Measurements from ENCODE around the gene TMEM168. TPM values are rescaled to one million over a fixed set of nuclear protein-coding genes. Genes with fewer than 3 reads are reported as not detected.

Gene TMEM168
- polyA plus RNA-seq, 1 donor (not counting 4 experiments of a cell fraction or from before 2014, with no cell fraction given), result 32.8 TPM

- peak overlapping the region; percentile 89 for H3K27ac ChIP-seq (ENCODE audit: control insufficient read depth, insufficient read depth, low read length)
- peak overlapping the region; percentile 99 for H3K4me2 ChIP-seq (ENCODE audit: control insufficient read depth, extremely low read depth, insufficient read depth, low read depth, low read length)
- H2AFZ ChIP-seq (ENCODE audit: control insufficient read depth, low read length), result peak overlapping the region; percentile 100
- H3K9me1 ChIP-seq (ENCODE audit: control insufficient read depth, extremely low read depth, insufficient read depth, low read length), result no peaks in the 10 kb centered on the region
- H3K4me1 ChIP-seq (ENCODE audit: control insufficient read depth, extremely low read depth, insufficient read depth, low read length), result peaks cover 24% of the 10 kb centered on the region
- TF ChIP-seq CTCF (optimal IDR thresholded peaks at IDR 0.05 in 1 of 3, IDR thresholded peaks at IDR 0.05 in 1 of 3, conservative IDR thresholded peaks at IDR 0.05 in 1 of 3; ENCODE audit: extremely low read depth in 1 of 3, insufficient read depth in 2 of 3, low read length in 3 of 3), result no peak
- H3K79me2 ChIP-seq (ENCODE audit: control insufficient read depth, insufficient read depth, low read length), result peaks cover 33% of the 10 kb centered on the region
- no peaks in the 10 kb centered on the region for H4K20me1 ChIP-seq (ENCODE audit: control insufficient read depth, extremely low read depth, insufficient read depth, low read length)
- H3K4me3 ChIP-seq (ENCODE audit: control insufficient read depth in 2 of 3, extremely low read depth in 1 of 3, insufficient read depth in 2 of 3, low read depth in 1 of 3, low read length in 3 of 3), result peak overlapping the region; percentile 66 to 94 (median 89)
- no peaks in the 10 kb centered on the region for H3K9me3 ChIP-seq (ENCODE audit: control insufficient read depth, low read depth, low read length)
- no peaks in the 10 kb centered on the region for H3K27me3 ChIP-seq (ENCODE audit: control insufficient read depth, extremely low read depth, insufficient read depth, low read length)
- FAIRE-seq (no peak), DNase-seq (ENCODE audit: low read depth, low spot score) (no peak)
- peaks cover 0 to 1% of the 10 kb centered on the region in 2 experiments for H3K36me3 ChIP-seq (ENCODE audit: control insufficient read depth in 2 of 2, extremely low read depth in 1 of 2, insufficient read depth in 2 of 2, low read length in 2 of 2)
- H3K9ac ChIP-seq (ENCODE audit: control insufficient read depth, extremely low read depth, insufficient read depth, low read length), result peak overlapping the region; percentile 95
- dilution Hi-C loops (cut with MboI; ENCODE audit: extremely low pct_ligation_motif_present, low sequenced_read_pairs), result no loop called here
Measured at GRCh38 chr7:112788778-112789343, 1.3 kb downstream of the TMEM168 start.

GRCh38 chr7:112784603-112785002 lies 5.6 kb downstream of the TMEM168 start:
- no peak overlapping the region for H3K9ac ChIP-seq (ENCODE audit: control insufficient read depth, extremely low read depth, insufficient read depth, low read length)
- FAIRE-seq (no peak), DNase-seq (ENCODE audit: low read depth, low spot score) (no peak)
- H2AFZ ChIP-seq (ENCODE audit: control insufficient read depth, low read length), result no peak overlapping the region
- H3K27me3 ChIP-seq (ENCODE audit: control insufficient read depth, extremely low read depth, insufficient read depth, low read length), result no peaks in the 10 kb centered on the region
- H3K9me3 ChIP-seq (ENCODE audit: control insufficient read depth, low read depth, low read length), result no peaks in the 10 kb centered on the region
- TF ChIP-seq EZH2 (IDR thresholded peaks at IDR 0.05; ENCODE audit: low read length), result no peak
- no peak for TF ChIP-seq CTCF (optimal IDR thresholded peaks at IDR 0.05 in 1 of 3, IDR thresholded peaks at IDR 0.05 in 1 of 3, conservative IDR thresholded peaks at IDR 0.05 in 1 of 3; ENCODE audit: extremely low read depth in 1 of 3, insufficient read depth in 2 of 3, low read length in 3 of 3)
- no peak overlapping the region for H3K27ac ChIP-seq (ENCODE audit: control insufficient read depth, insufficient read depth, low read length)
- dilution Hi-C loops (cut with MboI; ENCODE audit: extremely low pct_ligation_motif_present, low sequenced_read_pairs), result no loop called here
- no peak overlapping the region for H3K4me2 ChIP-seq (ENCODE audit: control insufficient read depth, extremely low read depth, insufficient read depth, low read depth, low read length)
- H3K79me2 ChIP-seq (ENCODE audit: control insufficient read depth, insufficient read depth, low read length), result peaks cover 42% of the 10 kb centered on the region
- H4K20me1 ChIP-seq (ENCODE audit: control insufficient read depth, extremely low read depth, insufficient read depth, low read length), result no peaks in the 10 kb centered on the region
- H3K4me3 ChIP-seq (ENCODE audit: control insufficient read depth in 2 of 3, extremely low read depth in 1 of 3, insufficient read depth in 2 of 3, low read depth in 1 of 3, low read length in 3 of 3), result no peak overlapping the region
- H3K9me1 ChIP-seq (ENCODE audit: control insufficient read depth, extremely low read depth, insufficient read depth, low read length), result no peaks in the 10 kb centered on the region
- H3K36me3 ChIP-seq (ENCODE audit: control insufficient read depth in 2 of 2, extremely low read depth in 1 of 2, insufficient read depth in 2 of 2, low read length in 2 of 2), result peaks cover 1 to 5% of the 10 kb centered on the region in 2 experiments
- peaks cover 28% of the 10 kb centered on the region for H3K4me1 ChIP-seq (ENCODE audit: control insufficient read depth, extremely low read depth, insufficient read depth, low read length)
